Natural killer cell (primary cell): ENCODE measurements around the gene FOXP1. TPM values are rescaled to one million over a fixed set of nuclear protein-coding genes. Genes with fewer than 3 reads are reported as not detected.

ENCODE experiments used
- ATAC-seq, 3 donors: fragments of 150-1000 bp in 2 of 3; fragments of 200-7000 bp in 1 of 3; cut with Tn5 transposase; 1 replicate in 1 of 3; 2 replicates in 2 of 3; pipeline ENCODE4 v1.10.0; 2021; ENCODE audit warnings: mild to moderate bottlenecking in 2 of 3, moderate library complexity in 2 of 3
- DNase-seq, 2 donors: peaks; one replicate each; pipeline versions ENCODE4 v3.0.0 to v3.0.0-alpha.2; 2013 to 2021; ENCODE audit warnings: mixed read lengths in 1 of 2
- H3K27ac ChIP-seq: one replicate; pipeline ENCODE4 v1.5.1; 2013; ENCODE audit warnings: mild to moderate bottlenecking, low read length
- H3K27me3 ChIP-seq: one replicate; pipeline ENCODE4 v1.6.1; 2013; ENCODE audit warnings: low read length; ENCODE audit not compliant: control insufficient read depth, insufficient read depth
- H3K36me3 ChIP-seq: one replicate; pipeline ENCODE4 v1.6.1; 2013; ENCODE audit warnings: low read length; ENCODE audit not compliant: control insufficient read depth, insufficient read depth
- H3K4me1 ChIP-seq: one replicate; pipeline ENCODE4 v1.6.1; 2013; ENCODE audit warnings: low read length; ENCODE audit not compliant: control insufficient read depth, insufficient read depth
- H3K4me3 ChIP-seq: one replicate; pipeline ENCODE4 v1.5.1; 2013; ENCODE audit warnings: low read length
- H3K9me3 ChIP-seq: one replicate; pipeline ENCODE4 v1.6.1; 2013; ENCODE audit warnings: low read length; ENCODE audit not compliant: control insufficient read depth, insufficient read depth
- H3K27ac Mint-ChIP-seq, 2 donors: one replicate each; pipeline ENCODE4 v1.8.0; 2022; ENCODE audit warnings: mild to moderate bottlenecking in 2 of 2, mixed read lengths in 2 of 2, moderate library complexity in 1 of 2
- H3K27me3 Mint-ChIP-seq, 2 donors: one replicate each; pipeline ENCODE4 v1.8.0; 2022; ENCODE audit warnings: low read depth in 2 of 2, mixed read lengths in 2 of 2
- H3K36me3 Mint-ChIP-seq: one replicate; pipeline ENCODE4 v1.8.0; 2022; ENCODE audit warnings: mixed read lengths
- H3K4me1 Mint-ChIP-seq, 2 donors: one replicate each; pipeline ENCODE4 v1.8.0; 2022; ENCODE audit warnings: mixed read lengths in 2 of 2
- H3K4me3 Mint-ChIP-seq: one replicate; pipeline ENCODE4 v1.8.0; 2022; ENCODE audit warnings: mild to moderate bottlenecking, moderate library complexity, mixed read lengths
- H3K9me3 Mint-ChIP-seq, 2 donors: one replicate each; pipeline ENCODE4 v1.8.0; 2022; ENCODE audit warnings: mixed read lengths in 2 of 2
- CTCF ChIP-seq: fragments of 200-600 bp; IDR thresholded peaks from one replicate; pipeline ENCODE4 v1.8.0; 2022; ENCODE audit warnings: antibody characterized with exemption
- WGBS: methylation state at CpG from one replicate; pipeline ENCODE4 v1.1.7; 2013; ENCODE audit warnings: missing lambda C conversion rate; ENCODE audit not compliant: insufficient coverage; 5-methylcytosine and 5-hydroxymethylcytosine counted together
- intact Hi-C: fragments of 100-400 bp; cut with micrococcal nuclease; formaldehyde crosslinking; loops from one replicate; pipeline ENCODE4 v1.14.2; 2022
- total RNA-seq, 4 donors: library from RNA; stranded (reverse); fragments of 120-200 nt in 1 of 4; gene quantifications; one replicate each; pipeline versions ENCODE4 v1.2.3 to v1.2.4, GENCODE V29; 2013 to 2022

The FOXP1 gene
- total RNA-seq, 3 donors from 2014 or later (not counting 1 experiment from before 2014, with no cell fraction given), result 166 to 185 (median 166) TPM

DNA sequence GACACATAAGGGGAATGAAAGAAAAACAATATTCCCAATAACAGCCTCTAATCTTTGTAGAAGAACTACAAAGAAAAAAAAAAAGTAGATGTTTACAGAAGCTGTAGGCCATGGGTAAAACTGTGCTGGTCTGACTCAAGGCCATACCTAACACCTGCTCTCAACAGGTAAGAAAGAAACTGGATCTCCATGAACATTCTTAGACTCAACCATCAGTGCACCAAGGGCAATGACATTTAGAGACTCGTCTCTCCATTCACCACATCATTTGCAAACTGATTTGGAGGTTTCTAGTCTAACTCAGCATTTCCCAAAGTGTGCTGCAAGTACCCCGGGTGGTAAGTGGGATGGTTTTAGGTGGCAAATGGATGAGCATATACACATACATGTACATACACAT, 164.2 kb downstream of the FOXP1 start:
- Mint-ChIP-seq H3K27me3 (no peaks in the 10 kb centered on the region), H3K9me3 (no peaks in the 10 kb centered on the region), H3K27ac (no peak overlapping the region), H3K36me3 (no peaks in the 10 kb centered on the region), H3K4me3 (no peak overlapping the region), H3K4me1 (peaks cover 64 to 68% of the 10 kb centered on the region in 2 donors)
- TF ChIP-seq CTCF, result no peak
- no peaks in the 10 kb centered on the region for H3K27me3 ChIP-seq
- no peak overlapping the region for H3K27ac ChIP-seq
- no peak overlapping the region for H3K4me3 ChIP-seq
- H3K36me3 ChIP-seq, result no peaks in the 10 kb centered on the region
- ATAC-seq, result no peak
- H3K4me1 ChIP-seq, result peaks cover 37% of the 10 kb centered on the region
- no peak for DNase-seq
- WGBS, result no CpG with 5 or more reads among the region's 2 CpGs
- no peaks in the 10 kb centered on the region for H3K9me3 ChIP-seq
- intact Hi-C loops, result loop anchor here (5.0 kb wide), 1 partner anchor 93 kb away; no protein-coding TSS in a partner anchor

DNA sequence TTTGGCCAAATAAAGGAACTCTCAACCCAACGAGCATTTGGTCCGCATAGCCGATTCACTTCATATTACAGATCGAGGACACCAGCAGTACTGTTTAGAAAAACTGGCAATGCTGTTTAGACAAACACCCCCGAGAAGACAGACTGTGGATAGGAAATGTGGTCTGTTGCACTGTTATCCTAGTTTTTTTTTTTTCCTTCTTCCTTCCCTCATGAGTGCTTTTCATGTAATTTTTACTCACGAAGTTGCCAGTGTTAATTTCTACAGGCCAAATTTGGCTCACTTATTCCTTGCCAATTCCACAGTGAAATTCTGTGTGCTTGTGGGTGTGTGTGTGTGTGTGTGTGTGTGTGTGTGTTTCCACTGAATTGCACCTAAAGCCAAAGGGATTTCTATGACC, 165.7 kb downstream of the FOXP1 start:
- H3K27ac Mint-ChIP-seq, result peak overlapping the region in 1 of 2 donors; percentile 44
- Histone ChIP-seq H3K4me3 (no peak overlapping the region), H3K4me1 (peaks cover 28% of the 10 kb centered on the region), H3K27ac (no peak overlapping the region), H3K36me3 (no peaks in the 10 kb centered on the region), H3K27me3 (no peaks in the 10 kb centered on the region), H3K9me3 (no peaks in the 10 kb centered on the region)
- no peak for DNase-seq
- no peaks in the 10 kb centered on the region for H3K27me3 Mint-ChIP-seq
- intact Hi-C loops, result loop anchor here (5.0 kb wide), 1 partner anchor 95 kb away; no protein-coding TSS in a partner anchor
- no peaks in the 10 kb centered on the region for H3K9me3 Mint-ChIP-seq
- no peaks in the 10 kb centered on the region for H3K36me3 Mint-ChIP-seq
- 76% methylated on average over 5 of the region's 6 CpGs for WGBS
- H3K4me1 Mint-ChIP-seq, result peaks cover 59 to 66% of the 10 kb centered on the region in 2 donors
- no peak for ATAC-seq
- no peak overlapping the region for H3K4me3 Mint-ChIP-seq
- no peak for TF ChIP-seq CTCF

GRCh38 chr3:71416876-71417275, 166.7 kb downstream of the FOXP1 start:
- Mint-ChIP-seq H3K36me3 (no peaks in the 10 kb centered on the region), H3K27ac (peak overlapping the region in 1 of 2 donors; percentile 88), H3K9me3 (no peaks in the 10 kb centered on the region), H3K4me3 (peak overlapping the region; percentile 6), H3K27me3 (no peaks in the 10 kb centered on the region), H3K4me1 (peaks cover 50 to 57% of the 10 kb centered on the region in 2 donors)
- TF ChIP-seq CTCF, result no peak
- Histone ChIP-seq H3K27me3 (no peaks in the 10 kb centered on the region), H3K9me3 (no peaks in the 10 kb centered on the region), H3K4me3 (no peak overlapping the region), H3K4me1 (peaks cover 19% of the 10 kb centered on the region), H3K36me3 (no peaks in the 10 kb centered on the region), H3K27ac (peak overlapping the region; percentile 69)
- DNase-seq (peak in 1 of 2 donors; percentile 75), ATAC-seq (peak in 2 of 3 donors; percentile 31 to 51)
- intact Hi-C loops, result loop anchor here (5.0 kb wide), 1 partner anchor 95 kb away; no protein-coding TSS in a partner anchor
- WGBS, result 83% methylated on average over 8 of the region's 8 CpGs

DNA sequence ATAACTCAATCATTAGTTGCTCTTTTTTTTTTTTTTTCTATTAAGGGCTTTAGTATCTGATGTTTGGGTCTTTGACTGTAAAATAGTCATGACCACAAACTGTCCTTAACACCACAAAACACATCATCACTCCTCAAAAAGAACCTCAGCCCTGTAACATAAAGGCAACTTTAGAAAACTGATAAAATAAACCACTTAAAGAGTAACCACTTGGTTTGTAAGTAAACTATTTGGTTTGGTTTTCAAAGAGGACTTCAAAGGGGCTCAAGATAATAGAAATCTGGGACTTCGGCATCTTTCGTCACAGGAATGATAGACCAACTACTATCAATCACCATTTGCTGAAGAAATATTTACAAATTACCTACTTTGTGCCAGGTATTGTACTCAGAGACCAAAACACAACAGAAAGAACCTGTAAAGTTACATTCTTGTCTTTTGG, 167.8 kb downstream of the FOXP1 start:
- Mint-ChIP-seq H3K27me3 (no peaks in the 10 kb centered on the region), H3K4me1 (peaks cover 40 to 48% of the 10 kb centered on the region in 2 donors), H3K9me3 (no peaks in the 10 kb centered on the region), H3K27ac (peak overlapping the region; percentile 88 to 93), H3K4me3 (peak overlapping the region; percentile 79), H3K36me3 (no peaks in the 10 kb centered on the region)
- Histone ChIP-seq H3K36me3 (no peaks in the 10 kb centered on the region), H3K27me3 (no peaks in the 10 kb centered on the region), H3K4me3 (no peak overlapping the region), H3K4me1 (peaks cover 12% of the 10 kb centered on the region), H3K9me3 (no peaks in the 10 kb centered on the region), H3K27ac (peak overlapping the region; percentile 69)
- DNase-seq (peak in 1 of 2 donors; percentile 66), ATAC-seq (peak; percentile 58 to 83 (median 69))
- 15% methylated on average over 2 of the region's 2 CpGs for WGBS
- no peak for TF ChIP-seq CTCF
- intact Hi-C loops, result loop anchor here (5.0 kb wide), 1 partner anchor 97 kb away; no protein-coding TSS in a partner anchor
